GM12878 (cell line): ENCODE results near the gene TLE3. TPM values are rescaled to one million over a fixed set of nuclear protein-coding genes. Genes with fewer than 3 reads are reported as not detected.

Experiments
- ATAC-seq: fragments of 200-7000 bp; cut with Tn5 transposase; 3 replicates; pipeline ENCODE4 v1.9.1; 2020; ENCODE audit warnings: mild to moderate bottlenecking, moderate library complexity
- BruUV-seq: library from RNA; stranded (reverse); fragments of 400-500 nt; replicated peaks from 2 replicates; lab custom pipeline; 2021; lab: Mats Ljungman, UMichigan
- CTCF ChIA-PET: fragments of 300-600 bp; sonication (Branson Sonifier 250); formaldehyde crosslinking; extraction: SDS; loops from one replicate; lab custom pipeline; 2021; ENCODE audit warnings: inconsistent platforms; lab: Yijun Ruan, JAX
- POLR2A ChIA-PET: fragments of 350-600 bp; formaldehyde crosslinking; extraction: SDS; loops from one replicate; lab custom pipeline; 2021; ENCODE audit warnings: inconsistent platforms; lab: Charles Lee
- RAD21 ChIA-PET: fragments of 300-600 bp; sonication (Branson Sonifier 250); formaldehyde crosslinking; loops from one replicate; lab custom pipeline; 2023; ENCODE audit warnings: antibody characterized with exemption; ENCODE audit not compliant: unreplicated experiment; lab: Charles Lee
- SMC1A ChIA-PET: fragments of 300-600 bp; sonication (Branson Sonifier 250); formaldehyde crosslinking; loops from one replicate; lab custom pipeline; 2023; ENCODE audit not compliant: unreplicated experiment, uncharacterized antibody; lab: Charles Lee
- DNase-seq: peaks from one replicate; pipeline ENCODE4 v3.0.0-alpha.2; 2011; ENCODE audit warnings: low read depth, low spot score
- FAIRE-seq: peaks from 3 replicates; lab custom pipeline; 2011; peaks lifted over from hg19 to GRCh38; lab: Jason Lieb, UNC
- H2AFZ ChIP-seq: 2 replicates; pipeline ENCODE4 v1.6.0; 2011; ENCODE audit warnings: low read depth, low read length, control low read depth; ENCODE audit not compliant: control insufficient read depth
- H3K27ac ChIP-seq: 2 replicates; pipeline ENCODE4 v1.5.1; 2011; ENCODE audit warnings: control low read depth; ENCODE audit not compliant: control insufficient read depth, insufficient read depth
- H3K27me3 ChIP-seq, 2 experiments: replicated peaks in 1 of 2; 2 replicates each; pipeline versions ENCODE4 v1.6.0 to v1.6.1; 2011; ENCODE audit warnings: low read length in 1 of 2; ENCODE audit not compliant: control insufficient read depth in 2 of 2, insufficient read depth in 2 of 2
- H3K36me3 ChIP-seq, 2 experiments: 2 replicates each; pipeline ENCODE4 v1.5.1; 2011; ENCODE audit warnings: low read length in 1 of 2; ENCODE audit not compliant: control insufficient read depth in 2 of 2, insufficient read depth in 2 of 2
- H3K4me1 ChIP-seq: 2 replicates; pipeline ENCODE4 v1.6.1; 2011; ENCODE audit warnings: mild to moderate bottlenecking, low read length, moderate library complexity, mixed read lengths; ENCODE audit not compliant: control insufficient read depth, insufficient read depth
- H3K4me2 ChIP-seq: 2 replicates; pipeline ENCODE4 v1.6.0; 2011; ENCODE audit warnings: control low read depth; ENCODE audit not compliant: control insufficient read depth, insufficient read depth
- H3K4me3 ChIP-seq: fragments of 200-600 bp; sonication (generic); 2 replicates; pipeline ENCODE4 v1.5.1; 2016
- H3K79me2 ChIP-seq: 2 replicates; pipeline ENCODE4 v1.6.0; 2011; ENCODE audit warnings: low read length; ENCODE audit not compliant: control insufficient read depth, insufficient read depth
- H3K9ac ChIP-seq: 2 replicates; pipeline ENCODE4 v1.8.0; 2011; ENCODE audit warnings: low read length, control low read depth, mixed read lengths; ENCODE audit not compliant: control insufficient read depth, insufficient read depth
- H3K9me3 ChIP-seq: replicated peaks from 3 replicates; pipeline ENCODE4 v1.5.1; 2011; ENCODE audit warnings: mild to moderate bottlenecking, low read length; ENCODE audit not compliant: control insufficient read depth, insufficient read depth
- H4K20me1 ChIP-seq: 2 replicates; pipeline ENCODE4 v1.6.0; 2011; ENCODE audit not compliant: control insufficient read depth, insufficient read depth
- CUX1 ChIP-seq: IDR thresholded peaks from 2 replicates; pipeline ENCODE4 v1.6.1; 2012; ENCODE audit warnings: improper control_type of control experiment, low read depth, low read length; ENCODE audit not compliant: insufficient replicate concordance
- GATAD2B ChIP-seq: fragments of 450-650 bp; conservative IDR thresholded peaks from 2 replicates; pipeline ENCODE4 v1.6.1; 2017; ENCODE audit warnings: low read depth, mild to moderate bottlenecking, moderate library complexity
- KDM1A ChIP-seq: fragments of 200-600 bp; sonication (generic); IDR thresholded peaks from 2 replicates; pipeline ENCODE4 v1.6.1; 2016; ENCODE audit warnings: borderline replicate concordance
- RBBP5 ChIP-seq: fragments of 200-600 bp; sonication (generic); conservative IDR thresholded peaks from 2 replicates; pipeline ENCODE4 v1.6.1; 2016
- ZNF622 ChIP-seq: fragments of 450-650 bp; IDR thresholded peaks from 2 replicates; pipeline ENCODE4 v1.6.1; 2017; ENCODE audit warnings: mild to moderate bottlenecking, inconsistent platforms
- ZNF687 ChIP-seq: fragments of 450-650 bp; IDR thresholded peaks from 2 replicates; pipeline ENCODE4 v1.6.1; 2017; ENCODE audit warnings: mild to moderate bottlenecking, moderate library complexity
- WGBS: methylation state at CpG from one replicate; pipeline ENCODE4 v1.1.6; 2016; ENCODE audit warnings: low lambda C conversion rate; ENCODE audit not compliant: insufficient replicate concordance, insufficient coverage; ENCODE audit errors: missing lambda C conversion rate; 5-methylcytosine and 5-hydroxymethylcytosine counted together
- in situ Hi-C: fragments of 300-500 bp; cut with MboI; formaldehyde crosslinking; loops from 9 replicates; pipeline ENCODE4 v1.14.3; 2018; ENCODE audit warnings: mixed read lengths
- intact Hi-C: fragments of 100-400 bp; cut with micrococcal nuclease; formaldehyde crosslinking; loops from one replicate; pipeline ENCODE4 v1.14.2; 2022; ENCODE audit not compliant: unreplicated experiment
- polyA plus RNA-seq, 11 experiments: library from polyadenylated mRNA; depleted of rRNA in 4 of 11; unstranded in 6 of 11; stranded (reverse) in 5 of 11; fragments of >200 nt; fragmentation: Nextera tagmentation in 4 of 11; fragmentation: Illumina TruSeq in 1 of 11; extraction: Ambion mirVana in 4 of 11; extraction: Trizol in 1 of 11; gene quantifications; 1 replicate in 1 of 11; 2 replicates in 10 of 11; pipeline versions ENCODE4 v1.2.1 to v1.2.3, GENCODE V29; 2011 to 2016; ENCODE audit warnings: inconsistent platforms in 2 of 11, missing spikeins in 2 of 11, low read depth in 1 of 11
- total RNA-seq, 4 experiments: library from RNA; depleted of rRNA in 3 of 4; stranded (reverse); fragments of >200 nt in 3 of 4; fragmentation: Illumina TruSeq in 1 of 4; extraction: Trizol in 1 of 4; gene quantifications; 2 replicates each; pipeline versions ENCODE4 v1.2.1 to v1.2.3, GENCODE V29; 2013 to 2021

TLE3 gene
- total and polyA plus RNA-seq, 10 of the 15 experiments (the other 5 are each of a cell fraction or from before 2014, with no cell fraction given), result 1.2 to 65.5 (median 9.7) TPM

GRCh38 chr15:70102827-70103226 is 5.1 kb upstream of the TLE3 start:
- peaks cover 3 to 14% of the 10 kb centered on the region in 2 experiments; a peak in 3 of 4 replicates for H3K27me3 ChIP-seq
- FAIRE-seq (no peak), DNase-seq (no peak), ATAC-seq (no peak)
- 67% methylated on average over 3 of the region's 3 CpGs for WGBS
- no peaks in the 10 kb centered on the region for H3K36me3 ChIP-seq
- no TSS peak for BruUV-seq
- no peak overlapping the region for H3K27ac ChIP-seq
- H3K4me2 ChIP-seq, result no peak overlapping the region
- no peaks in the 10 kb centered on the region; the same call in 1 of the 2 replicates for H3K79me2 ChIP-seq
- ChIA-PET RAD21 (no interaction called here), CTCF (no interaction called here)
- H3K9me3 ChIP-seq, result no peaks in the 10 kb centered on the region
- intact Hi-C loops (no loop called here), in situ Hi-C loops (no loop called here)
- TF ChIP-seq ZNF687 (no peak), RBBP5 (no peak), CUX1 (no peak), ZNF622 (no peak), KDM1A (no peak), GATAD2B (no peak)
- TF ChIP-seq, all 136 proteins: peak for 0
- Histone ChIP-seq H3K4me1 (peaks cover 24% of the 10 kb centered on the region), H3K9ac (no peak overlapping the region), H4K20me1 (no peaks in the 10 kb centered on the region), H2AFZ (no peak overlapping the region), H3K4me3 (no peak overlapping the region)
- POLR2A ChIA-PET, result interaction anchor here (0.9 to 1.4 kb wide), 3 partner anchors 12 to 38 kb away, joined by 3 to 10 read pairs (median 3); no protein-coding TSS in a partner anchor
- SMC1A ChIA-PET, result interaction anchor here (1.0 to 2.2 kb wide), 4 partner anchors 25 to 126 kb away, joined by 3 to 8 read pairs (median 3); no protein-coding TSS in a partner anchor
